Middle frontal gyrus (tissue), 1 donor: ENCODE measurements around the gene TOMM22.

Source experiments
- DNase-seq: peaks from one replicate; pipeline ENCODE4 v3.0.0-alpha.2; 2015; ENCODE audit warnings: low spot score; ENCODE audit errors: extremely low spot score

Gene TOMM22

DNA sequence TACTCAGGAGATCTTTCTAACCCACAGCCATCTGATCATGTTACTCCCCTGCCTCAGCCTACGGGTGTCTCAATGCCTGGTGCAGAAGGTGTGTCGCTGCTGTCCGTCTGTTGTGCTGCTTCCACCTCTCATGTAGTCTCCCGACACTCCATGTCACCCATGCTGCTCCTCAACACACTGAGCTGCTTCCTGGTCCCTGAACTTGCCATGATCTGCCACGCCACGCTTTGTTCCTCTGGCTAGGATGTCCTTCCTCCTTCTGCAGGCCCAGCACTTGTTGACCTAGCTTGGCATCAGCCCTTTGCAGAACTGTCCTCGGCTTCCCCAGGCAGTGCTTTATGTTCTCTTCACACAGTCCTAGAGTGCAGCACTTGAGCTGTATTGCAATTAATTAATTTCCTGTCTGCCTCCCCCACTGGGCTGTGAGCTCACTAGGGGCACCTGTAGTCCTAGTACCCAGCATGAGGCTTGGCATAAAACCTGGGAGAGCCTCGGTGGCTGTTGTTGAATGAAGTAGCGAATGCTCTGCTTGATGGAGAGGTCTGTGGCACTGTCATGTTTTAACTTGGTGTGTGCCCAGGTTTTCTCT is 33.5 kb downstream of the TOMM22 start:
- no peak for DNase-seq

DNA sequence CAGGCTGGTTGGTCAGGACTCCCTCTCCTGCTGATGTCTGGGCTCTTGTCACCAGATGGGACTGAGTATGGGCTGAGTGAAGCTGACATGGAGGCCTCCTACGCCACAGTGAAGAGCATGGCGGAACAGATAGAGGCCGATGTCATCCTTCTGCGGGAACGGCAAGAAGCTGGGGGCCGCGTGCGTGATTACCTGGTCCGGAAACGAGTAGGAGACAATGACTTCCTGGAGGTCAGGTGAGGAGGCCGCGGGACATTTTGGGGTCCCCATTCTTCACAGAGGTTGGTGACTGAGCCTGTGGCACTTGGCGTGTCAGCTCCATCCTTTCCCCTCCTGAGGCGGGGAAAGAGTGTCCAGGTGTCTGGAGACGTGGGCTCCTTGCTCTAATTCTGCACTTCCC is 34.1 kb downstream of the TOMM22 start:
- DNase-seq = no peak

DNA sequence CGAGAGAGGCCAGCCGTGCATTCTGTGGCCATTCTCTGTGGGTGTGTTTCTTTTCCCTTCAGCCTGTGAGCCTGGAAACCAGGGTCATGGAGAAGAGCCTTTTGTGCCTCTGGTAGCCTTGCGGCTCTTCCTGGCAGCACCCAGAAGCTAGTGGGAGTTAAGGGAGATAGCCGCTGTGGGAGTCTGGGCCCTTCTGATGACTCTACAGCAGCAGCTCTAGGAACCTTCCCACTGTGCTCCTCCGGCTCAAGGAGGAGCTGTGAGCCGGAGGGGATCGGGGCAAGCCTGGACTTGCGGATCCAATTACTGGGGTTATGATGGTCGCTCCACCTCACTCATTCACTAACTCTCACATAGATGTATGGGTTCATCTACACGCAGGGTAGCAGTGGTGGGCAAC is 34.5 kb downstream of the TOMM22 start:
- no peak for DNase-seq

GRCh38 chr22:38716826-38717225 is 35.1 kb downstream of the TOMM22 start:
- DNase-seq = no peak

DNA sequence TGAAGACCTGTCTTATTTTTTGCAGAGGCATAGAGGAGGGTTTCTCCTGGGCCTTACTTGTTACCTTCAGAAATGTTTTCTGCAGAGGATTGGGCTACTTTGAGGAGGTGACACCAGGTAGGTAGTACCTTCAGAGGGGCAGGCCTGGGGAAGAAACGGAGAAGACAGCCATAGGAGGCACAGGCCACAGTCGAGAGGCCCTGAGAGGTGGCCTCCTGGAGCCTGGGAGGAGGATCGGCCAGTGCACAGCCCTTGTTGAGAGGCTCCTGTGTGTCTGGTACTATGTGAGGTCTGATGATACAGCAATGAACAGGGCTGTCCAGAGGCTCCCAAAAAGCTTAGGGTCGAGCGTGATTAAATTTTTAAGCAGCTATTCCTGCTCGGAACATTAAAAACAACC is 35.5 kb downstream of the TOMM22 start:
- no peak for DNase-seq

GRCh38 chr22:38718414-38718813 is 36.7 kb downstream of the TOMM22 start:
- DNase-seq = no peak

DNA sequence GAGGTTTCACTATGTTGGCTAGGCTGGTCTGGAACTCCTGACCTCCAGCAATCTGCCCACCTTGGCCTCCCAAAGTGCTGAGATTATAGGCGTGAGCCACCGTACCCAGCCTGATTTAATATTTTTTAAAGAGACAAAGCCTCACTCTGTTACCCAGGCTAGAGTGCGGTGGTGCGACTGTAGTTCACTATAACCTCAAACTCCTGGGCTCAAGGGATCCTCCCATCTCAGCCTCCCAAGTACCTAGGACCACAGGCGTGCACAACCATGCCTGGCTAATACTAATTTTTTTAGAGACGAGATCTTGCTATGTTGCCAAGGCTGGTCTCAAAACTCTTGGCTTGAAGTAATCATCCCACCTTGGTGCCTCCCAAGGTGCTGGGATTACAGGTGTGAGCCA is 37.4 kb downstream of the TOMM22 start:
- no peak for DNase-seq

DNA sequence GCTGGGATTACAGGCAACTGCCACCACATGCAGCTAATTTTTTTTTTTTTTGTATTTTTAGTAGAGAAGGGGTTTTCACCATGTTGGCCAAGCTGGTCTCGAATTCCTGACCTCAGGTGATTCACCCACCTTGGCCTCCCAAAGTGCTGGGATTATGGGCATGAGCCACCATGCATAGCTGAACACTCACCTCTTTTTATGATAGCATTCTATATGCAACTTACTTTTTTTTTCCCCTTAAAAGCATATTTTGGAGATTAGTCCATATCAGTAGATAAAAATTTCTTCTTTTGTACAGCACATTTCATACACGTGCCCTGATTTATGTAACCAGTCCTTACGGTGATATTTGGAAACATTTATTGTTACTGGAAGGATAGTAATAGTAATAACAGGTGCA is 38.6 kb downstream of the TOMM22 start:
- DNase-seq = no peak

DNA sequence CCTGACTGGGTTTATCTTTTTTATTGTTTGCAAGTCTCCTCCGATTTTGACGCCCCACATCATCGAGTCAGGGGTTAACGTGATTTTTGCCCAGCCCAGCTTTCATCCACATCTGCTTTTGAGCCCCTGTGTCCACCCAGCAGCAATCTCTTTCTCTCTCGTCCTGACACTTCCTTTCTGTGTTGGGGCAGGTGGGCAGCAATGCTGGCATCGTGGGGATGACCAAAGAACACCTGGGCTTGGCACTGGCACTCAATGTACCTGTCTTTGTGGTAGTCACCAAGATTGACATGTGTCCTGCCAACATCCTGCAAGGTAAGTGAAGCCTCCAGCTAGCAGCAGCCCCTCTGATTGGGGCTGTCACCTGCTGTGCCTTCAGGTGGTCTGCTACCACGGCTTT is 39.8 kb downstream of the TOMM22 start:
- no peak for DNase-seq

DNA sequence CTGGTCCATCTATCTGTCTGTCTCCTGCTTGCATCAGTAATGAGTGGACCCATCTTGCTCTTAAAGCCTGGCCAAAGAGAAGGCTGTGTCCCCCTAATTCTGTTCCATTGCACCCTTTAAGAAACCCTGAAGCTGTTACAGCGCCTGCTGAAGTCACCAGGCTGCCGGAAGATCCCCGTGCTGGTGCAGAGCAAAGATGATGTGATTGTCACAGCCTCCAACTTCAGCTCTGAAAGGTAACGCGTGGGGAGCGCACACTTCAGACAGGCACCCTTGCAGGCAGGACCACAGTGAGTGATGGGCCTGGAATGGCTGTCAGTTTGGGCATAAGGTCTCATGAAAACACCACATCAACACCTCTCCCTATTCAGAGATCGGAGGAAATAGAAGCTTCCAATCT is 42.4 kb downstream of the TOMM22 start:
- DNase-seq = no peak

DNA sequence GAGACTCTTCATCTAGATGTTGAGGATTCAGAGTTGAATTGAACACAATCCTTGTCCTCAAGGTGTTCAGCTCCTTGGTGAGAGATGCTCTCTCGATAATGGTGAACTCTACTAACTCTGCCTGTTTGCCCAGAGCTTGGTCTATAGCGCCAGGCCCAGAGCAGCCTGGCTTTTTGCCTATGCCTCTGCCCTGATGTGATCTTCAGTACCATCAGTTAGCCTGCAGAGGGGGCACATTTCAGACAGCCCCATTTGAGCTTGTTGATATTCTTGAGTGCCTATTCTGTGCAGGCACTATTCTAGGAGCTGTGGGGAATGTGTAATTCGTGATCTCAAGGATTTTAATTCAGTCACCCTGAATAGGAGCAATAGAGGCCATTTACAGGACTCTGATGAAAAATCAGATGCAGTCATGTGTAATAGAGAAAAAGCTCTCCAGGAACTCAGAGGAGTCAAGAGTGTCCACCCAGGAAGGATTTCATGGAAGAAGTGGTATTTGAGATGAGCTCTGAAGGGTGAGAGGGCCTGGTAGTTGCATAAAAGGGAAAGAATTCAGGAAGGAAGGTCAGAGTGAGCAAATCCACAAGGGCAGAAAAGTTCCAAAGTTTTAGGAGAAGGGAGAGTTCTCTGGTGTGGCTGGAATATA is 43.3 kb downstream of the TOMM22 start:
- no peak for DNase-seq

DNA sequence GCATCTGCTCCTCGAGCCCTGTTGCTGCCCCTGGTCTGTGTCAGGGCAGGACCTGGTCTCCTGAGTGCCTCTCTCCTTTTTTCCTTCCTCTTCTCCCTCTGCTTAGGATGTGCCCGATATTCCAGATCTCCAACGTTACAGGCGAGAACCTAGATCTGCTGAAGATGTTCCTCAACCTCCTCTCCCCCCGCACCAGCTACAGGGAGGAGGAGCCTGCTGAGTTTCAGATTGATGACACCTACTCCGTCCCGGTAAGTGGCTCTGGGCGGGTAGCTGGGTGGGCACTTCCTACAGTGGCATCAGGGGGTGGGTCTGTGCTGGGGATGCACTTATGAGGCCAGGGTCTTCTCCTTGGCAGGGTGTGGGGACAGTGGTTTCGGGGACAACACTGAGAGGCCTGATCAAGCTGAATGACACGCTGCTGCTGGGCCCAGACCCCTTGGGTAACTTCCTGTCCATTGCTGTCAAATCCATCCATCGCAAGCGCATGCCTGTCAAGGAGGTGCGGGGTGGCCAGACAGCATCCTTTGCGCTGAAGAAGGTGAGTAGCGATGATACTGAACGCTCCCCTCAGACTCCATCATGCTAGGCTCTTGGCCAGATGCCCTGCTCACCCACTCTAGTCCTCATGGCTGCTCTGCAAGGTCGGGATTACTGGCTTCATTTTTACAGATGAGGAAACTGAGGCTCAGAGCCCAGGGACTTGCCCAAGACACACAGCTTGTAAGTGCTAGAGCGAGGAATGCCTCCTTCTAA is 44.3 kb downstream of the TOMM22 start:
- no peak for DNase-seq

GRCh38 chr22:38727123-38727522 is 45.4 kb downstream of the TOMM22 start:
- DNase-seq = no peak

DNA sequence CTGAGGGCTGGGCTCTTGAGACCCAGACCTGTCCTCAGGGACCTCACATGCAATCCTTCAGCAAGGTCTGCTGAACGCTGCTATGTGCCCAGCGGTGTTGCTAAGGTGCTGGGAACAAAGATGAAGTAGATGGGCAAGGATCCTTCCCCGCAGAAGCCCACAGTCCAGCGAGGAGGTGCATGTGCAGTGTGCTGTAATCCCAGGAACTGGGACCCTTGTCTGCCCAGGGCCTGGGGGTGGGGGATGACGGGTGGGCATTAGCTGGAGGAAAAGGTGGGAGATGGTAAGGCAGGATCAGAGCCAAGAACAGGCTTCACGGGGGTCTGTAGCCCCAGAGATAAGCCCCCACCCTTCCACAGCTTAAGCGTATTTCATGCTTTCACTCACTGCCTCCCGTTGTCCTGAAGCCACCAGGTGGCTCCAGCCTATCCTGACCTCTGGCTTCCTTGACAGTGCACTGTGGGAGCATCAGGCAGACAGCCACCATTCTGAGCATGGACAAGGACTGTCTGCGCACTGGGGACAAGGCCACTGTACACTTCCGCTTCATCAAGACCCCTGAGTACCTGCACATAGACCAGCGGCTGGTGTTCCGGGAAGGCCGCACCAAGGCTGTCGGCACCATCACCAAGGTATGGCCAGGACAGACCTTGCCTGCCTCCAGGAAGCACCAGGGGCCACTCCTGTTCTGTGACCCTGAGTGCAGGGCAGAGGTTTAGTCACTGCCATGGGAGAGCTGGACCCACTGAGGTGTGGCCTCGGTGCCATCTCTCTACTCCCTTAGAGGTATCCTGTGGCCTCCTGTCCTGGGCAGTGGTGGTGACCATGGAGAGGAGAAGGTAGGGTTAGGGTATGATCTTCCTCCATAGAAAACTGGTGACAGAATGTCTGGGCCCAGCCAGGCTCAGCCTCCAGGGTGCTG is 46.0 kb downstream of the TOMM22 start:
- no peak for DNase-seq

DNA sequence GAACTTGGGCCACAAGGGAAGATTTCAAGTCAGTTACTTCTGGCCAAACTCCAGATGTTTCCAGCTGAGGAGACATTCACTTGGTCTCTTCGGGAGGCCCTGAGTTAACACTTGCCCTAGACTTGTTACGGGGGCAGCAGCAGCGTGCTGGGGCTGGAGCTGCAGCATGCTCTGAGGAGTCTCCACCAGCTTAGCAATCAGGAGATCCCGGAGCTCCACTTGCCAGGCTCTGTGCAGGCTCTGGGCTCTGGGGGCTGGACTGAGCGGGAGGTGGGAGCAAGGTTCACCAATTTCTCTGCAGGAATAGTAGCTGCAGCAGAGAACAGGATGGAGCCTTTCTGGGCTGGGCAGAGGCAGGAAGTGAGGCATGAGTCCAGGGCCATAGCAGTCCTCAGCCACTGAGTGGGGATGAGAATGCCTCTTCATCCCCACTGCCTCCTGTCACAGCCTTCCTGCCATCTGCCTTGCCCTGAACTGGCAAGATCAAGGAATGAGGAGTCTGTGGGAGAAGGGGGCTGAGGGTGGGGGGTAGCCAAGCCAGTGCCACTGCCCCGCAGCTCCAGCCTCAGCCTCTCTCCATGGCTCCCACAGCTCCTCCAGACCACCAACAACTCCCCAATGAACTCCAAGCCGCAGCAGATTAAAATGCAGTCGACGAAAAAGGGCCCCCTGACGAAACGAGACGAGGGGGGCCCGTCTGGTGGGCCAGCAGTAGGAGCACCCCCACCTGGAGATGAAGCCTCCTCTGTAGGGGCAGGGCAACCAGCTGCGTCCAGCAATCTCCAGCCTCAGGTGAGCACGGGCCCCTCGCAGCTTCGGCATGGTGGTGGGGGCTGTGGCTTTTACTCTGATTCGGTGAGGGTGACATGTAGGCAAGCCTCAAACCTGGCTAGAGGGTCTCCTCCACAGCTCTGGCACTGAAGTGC is 47.4 kb downstream of the TOMM22 start:
- no peak for DNase-seq

GRCh38 chr22:38729946-38730345 is 48.2 kb downstream of the TOMM22 start:
- DNase-seq = no peak

- no peak for DNase-seq
Observed at GRCh38 chr22:38730411-38730871, 48.7 kb downstream of the TOMM22 start.

DNA sequence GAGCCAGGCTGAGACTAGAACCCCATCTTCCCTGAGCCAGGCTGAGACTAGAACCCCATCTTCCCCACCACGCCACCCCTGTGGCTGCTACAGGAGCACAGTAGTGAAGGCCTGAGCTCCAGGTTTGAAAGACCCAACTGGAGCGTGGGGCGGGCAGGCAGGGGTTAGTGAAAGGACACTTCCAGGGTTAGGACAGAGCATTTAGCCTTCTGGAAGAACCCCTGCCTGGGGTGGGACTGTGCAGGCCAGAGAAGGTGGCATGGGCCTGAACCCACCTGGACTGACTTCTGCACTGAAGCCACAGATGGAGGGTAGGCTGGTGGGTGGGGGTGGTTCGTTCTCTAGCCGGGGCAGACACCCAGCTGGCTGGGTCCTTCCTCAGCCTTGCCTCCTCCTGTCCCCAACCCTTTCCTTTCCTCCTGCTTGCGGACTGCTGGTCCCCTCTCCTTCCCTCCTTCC is 50.0 kb downstream of the TOMM22 start:
- DNase-seq = no peak

- no peak for DNase-seq
Observed at GRCh38 chr22:38732251-38732815, 50.6 kb downstream of the TOMM22 start.

DNA sequence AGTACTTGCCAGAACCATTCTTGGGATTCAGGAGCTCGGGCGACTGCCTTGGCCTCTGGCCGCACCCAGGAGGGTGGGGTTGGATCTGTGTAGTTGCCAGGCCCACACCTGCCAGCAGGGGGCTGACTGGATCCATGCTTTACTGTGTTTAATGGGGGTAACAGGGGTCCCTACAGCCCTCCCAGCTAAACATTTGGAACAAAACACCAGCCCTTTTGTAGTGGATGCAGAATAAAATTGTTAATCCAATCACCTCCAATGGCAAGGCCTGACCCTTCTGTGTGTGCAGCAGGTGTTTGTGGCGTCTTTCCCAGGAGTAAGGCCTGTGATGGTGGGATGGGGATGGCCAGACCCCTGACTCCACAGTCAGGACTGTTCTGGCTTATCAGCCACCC is 51.6 kb downstream of the TOMM22 start:
- no peak for DNase-seq
